ENCODE data around the gene SLC2A11.
"Not testable (repeated sequence)": the region's sequence is repeated elsewhere in the genome, so short reads cannot be mapped to it uniquely, and the experiment has no call there.

SLC2A11 gene

GRCh38 chr22:23847991-23848864 lies 9.4 kb upstream of the SLC2A11 start:
- no peak for TF ChIP-seq CTCF (IDR thresholded peaks at IDR 0.05; ENCODE audit: low read depth, low read length)
- DNase-seq (ENCODE audit: extremely low read depth, low read depth), result no peak

- peak; percentile 96 for TF ChIP-seq CTCF (IDR thresholded peaks at IDR 0.05; ENCODE audit: low read depth, low read length)
- DNase-seq (ENCODE audit: extremely low read depth, low read depth), result peak; percentile 24
These were observed 8.4 kb upstream of the SLC2A11 start for GRCh38 chr22:23849009-23850006.

GRCh38 chr22:23850136-23850611 lies 7.5 kb upstream of the SLC2A11 start:
- no peak for DNase-seq (ENCODE audit: extremely low read depth, low read depth)
- TF ChIP-seq CTCF (IDR thresholded peaks at IDR 0.05; ENCODE audit: low read depth, low read length), result no peak

- peak; percentile 44 for DNase-seq (ENCODE audit: extremely low read depth, low read depth)
- TF ChIP-seq CTCF (IDR thresholded peaks at IDR 0.05; ENCODE audit: low read depth, low read length), result peak; percentile 4
These were observed 712 bp upstream of the SLC2A11 start for GRCh38 chr22:23856721-23857605.

GRCh38 chr22:23858484-23858815 lies 775 bp downstream of the SLC2A11 start:
- TF ChIP-seq CTCF (IDR thresholded peaks at IDR 0.05; ENCODE audit: low read depth, low read length), result no peak

GRCh38 chr22:23859201-23859600 lies 1.5 kb downstream of the SLC2A11 start:
- DNase-seq (ENCODE audit: extremely low read depth, low read depth), result no peak
- no peak for TF ChIP-seq CTCF (IDR thresholded peaks at IDR 0.05; ENCODE audit: low read depth, low read length)

More at GRCh38 chr22:23858484-23858815, 775 bp downstream of the SLC2A11 start:
- no peak for DNase-seq (ENCODE audit: extremely low read depth, low read depth)

GRCh38 chr22:23860187-23860586 lies 2.5 kb downstream of the SLC2A11 start:
- DNase-seq (ENCODE audit: extremely low read depth, low read depth), result not testable (repeated sequence)

All from AG09319 (cell line).